ENCODE measurements around the gene LRP5.

The LRP5 gene

GRCh38 chr11:68347345-68347744 lies 35.0 kb downstream of the LRP5 start:
- Histone ChIP-seq H3K4me2 (no peak overlapping the region), H3K27ac (no peak overlapping the region), H3K79me2 (ENCODE audit: insufficient read depth, low read depth) (no peaks in the 10 kb centered on the region), H2AFZ (ENCODE audit: low read depth) (no peak overlapping the region), H3K4me3 (IDR thresholded peaks at IDR 0.05; ENCODE audit: insufficient read depth, low read depth, low read length) (no peak overlapping the region), H3K9ac (no peak overlapping the region), H4K20me1 (ENCODE audit: insufficient read depth) (no peaks in the 10 kb centered on the region), H3K36me3 (ENCODE audit: insufficient read depth) (no peaks in the 10 kb centered on the region), H3K4me1 (ENCODE audit: low read depth, poor library complexity, severe bottlenecking) (no peaks in the 10 kb centered on the region), H3K27me3 (ENCODE audit: insufficient read depth, low read depth) (no peaks in the 10 kb centered on the region)
- TF ChIP-seq CTCF (conservative IDR thresholded peaks at IDR 0.05; ENCODE audit: low read depth, low read length), result no peak

GRCh38 chr11:68347841-68348240 lies 35.5 kb downstream of the LRP5 start:
- no peak overlapping the region for H2AFZ ChIP-seq (ENCODE audit: low read depth)
- H3K4me2 ChIP-seq, result no peak overlapping the region
- H3K79me2 ChIP-seq (ENCODE audit: insufficient read depth, low read depth), result no peaks in the 10 kb centered on the region
- no peak overlapping the region for H3K27ac ChIP-seq
- H3K27me3 ChIP-seq (ENCODE audit: insufficient read depth, low read depth), result no peaks in the 10 kb centered on the region
- no peak overlapping the region for H3K9ac ChIP-seq
- no peak for TF ChIP-seq CTCF (conservative IDR thresholded peaks at IDR 0.05; ENCODE audit: low read depth, low read length)
- H3K36me3 ChIP-seq (ENCODE audit: insufficient read depth), result no peaks in the 10 kb centered on the region
- H3K4me3 ChIP-seq (IDR thresholded peaks at IDR 0.05; ENCODE audit: insufficient read depth, low read depth, low read length), result no peak overlapping the region
- no peaks in the 10 kb centered on the region for H4K20me1 ChIP-seq (ENCODE audit: insufficient read depth)
- H3K4me1 ChIP-seq (ENCODE audit: low read depth, poor library complexity, severe bottlenecking), result no peaks in the 10 kb centered on the region

GRCh38 chr11:68349461-68350249 lies 37.3 kb downstream of the LRP5 start:
- Histone ChIP-seq H3K4me2 (no peak overlapping the region), H2AFZ (ENCODE audit: low read depth) (no peak overlapping the region), H4K20me1 (ENCODE audit: insufficient read depth) (no peaks in the 10 kb centered on the region), H3K36me3 (ENCODE audit: insufficient read depth) (no peaks in the 10 kb centered on the region), H3K79me2 (ENCODE audit: insufficient read depth, low read depth) (no peaks in the 10 kb centered on the region), H3K27ac (no peak overlapping the region), H3K9ac (no peak overlapping the region), H3K27me3 (ENCODE audit: insufficient read depth, low read depth) (no peaks in the 10 kb centered on the region), H3K4me1 (ENCODE audit: low read depth, poor library complexity, severe bottlenecking) (no peaks in the 10 kb centered on the region), H3K4me3 (IDR thresholded peaks at IDR 0.05; ENCODE audit: insufficient read depth, low read depth, low read length) (no peak overlapping the region)
- no peak for TF ChIP-seq CTCF (conservative IDR thresholded peaks at IDR 0.05; ENCODE audit: low read depth, low read length)

- Histone ChIP-seq H2AFZ (ENCODE audit: low read depth) (no peak overlapping the region), H3K4me2 (no peak overlapping the region), H3K79me2 (ENCODE audit: insufficient read depth, low read depth) (no peaks in the 10 kb centered on the region), H3K27ac (no peak overlapping the region), H3K9ac (no peak overlapping the region), H3K4me3 (IDR thresholded peaks at IDR 0.05; ENCODE audit: insufficient read depth, low read depth, low read length) (no peak overlapping the region), H3K36me3 (ENCODE audit: insufficient read depth) (no peaks in the 10 kb centered on the region), H3K27me3 (ENCODE audit: insufficient read depth, low read depth) (no peaks in the 10 kb centered on the region), H4K20me1 (ENCODE audit: insufficient read depth) (no peaks in the 10 kb centered on the region), H3K4me1 (ENCODE audit: low read depth, poor library complexity, severe bottlenecking) (no peaks in the 10 kb centered on the region)
- TF ChIP-seq CTCF (conservative IDR thresholded peaks at IDR 0.05; ENCODE audit: low read depth, low read length), result no peak
Measured at GRCh38 chr11:68350759-68351449, 38.5 kb downstream of the LRP5 start.

All from KMS-11 (cell line).